Left renal cortex interstitium (tissue), 4 donors: ENCODE measurements around the gene PDLIM5. TPM values are rescaled to one million over a fixed set of nuclear protein-coding genes. Genes with fewer than 3 reads are reported as not detected.

Experiments
- DNase-seq, 4 donors: peaks; one replicate each; pipeline ENCODE4 v3.0.0-alpha.2; 2013; ENCODE audit warnings: low read depth in 4 of 4, low spot score in 2 of 4, missing footprints in 1 of 4
- polyA plus RNA-seq, 4 donors: library from polyadenylated mRNA; unstranded; fragments of 120-200 nt; gene quantifications; one replicate each; pipeline ENCODE4 v1.2.1, GENCODE V29; 2013; ENCODE audit not compliant: insufficient read length in 4 of 4

The PDLIM5 gene
- polyA plus RNA-seq, 4 donors, result 42.5 to 53.4 (median 52.8) TPM

DNA sequence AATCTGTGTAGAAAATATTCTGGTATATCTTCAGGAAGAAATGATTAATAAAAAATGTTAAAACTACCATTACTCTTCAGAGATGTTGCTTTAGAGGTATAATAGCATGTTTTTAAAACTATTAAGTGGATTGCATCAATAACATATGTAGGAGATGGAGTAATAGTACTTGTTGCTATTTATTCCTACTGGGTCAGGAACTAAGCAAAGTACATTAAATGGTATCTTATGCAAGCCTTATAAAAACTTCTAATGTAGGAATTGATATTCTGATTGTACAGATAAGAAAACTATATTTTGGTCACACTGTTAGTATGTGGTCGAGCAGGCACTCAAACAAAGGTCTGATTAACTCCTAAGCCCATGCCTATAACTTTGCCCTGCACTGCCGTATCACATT is 31.4 kb upstream of the PDLIM5 start:
- DNase-seq, result no peak

GRCh38 chr4:94426783-94427182 is 25.0 kb upstream of the PDLIM5 start:
- no peak for DNase-seq

- no peak for DNase-seq
Observed at GRCh38 chr4:94428884-94429283, 22.9 kb upstream of the PDLIM5 start.

DNA sequence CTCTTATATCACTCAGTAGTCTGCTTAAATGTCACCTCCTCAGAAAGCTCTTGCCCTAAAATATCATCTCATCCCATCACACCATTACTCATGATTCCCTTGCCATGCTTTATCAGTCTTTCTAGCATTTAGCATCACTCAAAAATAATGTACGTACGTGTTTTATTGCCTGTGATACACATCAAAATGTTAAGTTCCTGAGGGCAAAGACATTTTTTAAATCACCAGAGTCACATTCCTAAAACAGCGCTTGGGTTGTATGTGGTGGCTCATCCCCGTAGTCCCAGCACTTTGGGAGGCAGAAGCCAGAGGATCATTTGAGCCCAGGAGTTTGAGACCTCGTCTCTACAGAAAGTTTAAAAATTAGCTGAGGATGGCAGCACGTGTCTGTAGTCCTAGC is 21.3 kb upstream of the PDLIM5 start:
- no peak for DNase-seq

GRCh38 chr4:94431388-94431787 is 20.4 kb upstream of the PDLIM5 start:
- no peak for DNase-seq

- no peak for DNase-seq
Observed at GRCh38 chr4:94434505-94434904, 17.2 kb upstream of the PDLIM5 start.

DNA sequence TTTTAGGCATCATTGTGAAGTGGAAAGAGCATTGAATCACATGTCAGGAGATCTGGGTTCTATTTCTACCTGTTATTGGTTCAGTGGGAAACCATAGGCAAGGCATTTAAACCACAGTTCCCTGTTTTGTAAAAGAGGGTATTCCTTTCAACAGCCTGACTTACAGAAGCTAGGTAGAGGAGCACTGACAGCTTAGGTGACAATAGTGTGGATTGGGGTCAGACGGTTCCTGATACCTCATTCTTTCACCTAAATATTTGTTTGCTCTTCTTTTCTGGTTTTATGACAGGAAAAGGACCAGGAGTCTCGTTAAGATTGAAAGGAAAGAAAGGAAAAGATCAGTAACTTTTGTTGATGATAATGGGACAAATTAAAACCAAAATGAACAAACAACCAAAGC is 15.9 kb upstream of the PDLIM5 start:
- no peak for DNase-seq

GRCh38 chr4:94436512-94436911 is 15.2 kb upstream of the PDLIM5 start:
- DNase-seq, result no peak

- DNase-seq, result no peak
Observed at GRCh38 chr4:94439606-94440005, 12.1 kb upstream of the PDLIM5 start.

DNA sequence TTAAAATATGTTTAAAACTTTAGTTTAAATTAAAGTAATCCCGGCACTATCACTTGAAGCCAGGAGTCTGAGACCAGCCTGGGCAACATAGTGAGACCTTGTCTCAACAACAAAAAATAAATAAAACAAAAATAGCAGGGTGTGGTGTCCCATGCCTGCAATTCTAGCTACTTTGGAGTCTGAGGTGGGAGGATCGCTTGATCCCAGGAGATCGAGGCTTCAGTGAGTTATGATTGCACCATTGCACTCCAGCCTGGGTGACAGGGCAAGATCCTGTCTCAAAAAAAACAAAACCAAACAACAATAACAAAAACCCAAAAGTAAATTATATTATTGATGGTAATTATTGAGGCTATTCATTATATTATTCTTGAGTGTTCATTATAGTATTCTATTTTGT is 9.9 kb upstream of the PDLIM5 start:
- no peak for DNase-seq

DNA sequence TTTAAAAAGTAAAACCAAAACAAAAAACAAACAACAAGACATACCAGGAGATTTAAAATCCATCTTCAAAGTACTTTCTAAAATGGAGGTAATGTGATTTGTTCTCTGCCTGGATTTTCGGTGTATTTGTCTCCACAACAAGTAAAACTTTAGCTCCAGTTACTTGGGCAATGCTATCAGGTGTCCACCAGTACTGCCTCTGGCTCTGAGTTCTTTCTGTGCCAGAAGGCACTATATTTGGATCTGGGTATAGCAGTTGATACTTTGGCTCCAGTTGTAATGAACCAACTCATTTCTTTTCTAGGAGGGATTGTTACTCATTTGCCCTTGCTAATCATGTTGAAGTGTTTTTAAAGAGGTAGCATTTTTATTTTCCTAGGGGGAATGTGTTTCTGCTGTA is 9.5 kb upstream of the PDLIM5 start:
- DNase-seq, result no peak

GRCh38 chr4:94446386-94446785 is 5.4 kb upstream of the PDLIM5 start:
- no peak for DNase-seq

GRCh38 chr4:94447754-94448411 is 3.9 kb upstream of the PDLIM5 start:
- no peak for DNase-seq

DNA sequence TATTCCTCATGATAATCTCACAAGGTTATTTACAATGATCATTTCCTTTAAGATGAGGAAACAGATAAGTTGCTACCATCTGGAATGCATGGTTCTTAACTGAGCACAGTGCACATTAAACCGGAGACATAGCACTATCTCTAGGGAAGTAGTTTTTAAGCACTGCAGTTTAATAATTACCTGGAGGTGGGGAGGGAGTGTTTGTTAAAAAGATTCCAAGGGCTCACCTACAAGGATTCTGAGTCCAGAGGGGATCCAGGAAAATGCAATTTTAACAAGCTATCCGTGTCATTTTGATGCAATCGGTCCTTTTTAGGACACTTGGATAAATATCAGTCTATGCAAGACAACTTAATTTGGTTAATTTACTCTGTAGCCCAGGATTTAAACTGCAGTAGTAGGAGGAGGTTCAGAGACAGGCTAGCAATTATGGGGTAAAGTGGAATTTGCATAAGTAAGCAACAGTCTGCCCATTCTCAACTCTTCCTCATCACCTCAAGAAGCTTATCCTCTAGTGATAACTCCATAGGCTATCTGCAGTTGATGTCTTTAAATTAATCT is 2.8 kb upstream of the PDLIM5 start:
- DNase-seq, result no peak

GRCh38 chr4:94451051-94451694 is 569 bp upstream of the PDLIM5 start:
- peak in 1 of 4 donors; percentile 73 for DNase-seq

DNA sequence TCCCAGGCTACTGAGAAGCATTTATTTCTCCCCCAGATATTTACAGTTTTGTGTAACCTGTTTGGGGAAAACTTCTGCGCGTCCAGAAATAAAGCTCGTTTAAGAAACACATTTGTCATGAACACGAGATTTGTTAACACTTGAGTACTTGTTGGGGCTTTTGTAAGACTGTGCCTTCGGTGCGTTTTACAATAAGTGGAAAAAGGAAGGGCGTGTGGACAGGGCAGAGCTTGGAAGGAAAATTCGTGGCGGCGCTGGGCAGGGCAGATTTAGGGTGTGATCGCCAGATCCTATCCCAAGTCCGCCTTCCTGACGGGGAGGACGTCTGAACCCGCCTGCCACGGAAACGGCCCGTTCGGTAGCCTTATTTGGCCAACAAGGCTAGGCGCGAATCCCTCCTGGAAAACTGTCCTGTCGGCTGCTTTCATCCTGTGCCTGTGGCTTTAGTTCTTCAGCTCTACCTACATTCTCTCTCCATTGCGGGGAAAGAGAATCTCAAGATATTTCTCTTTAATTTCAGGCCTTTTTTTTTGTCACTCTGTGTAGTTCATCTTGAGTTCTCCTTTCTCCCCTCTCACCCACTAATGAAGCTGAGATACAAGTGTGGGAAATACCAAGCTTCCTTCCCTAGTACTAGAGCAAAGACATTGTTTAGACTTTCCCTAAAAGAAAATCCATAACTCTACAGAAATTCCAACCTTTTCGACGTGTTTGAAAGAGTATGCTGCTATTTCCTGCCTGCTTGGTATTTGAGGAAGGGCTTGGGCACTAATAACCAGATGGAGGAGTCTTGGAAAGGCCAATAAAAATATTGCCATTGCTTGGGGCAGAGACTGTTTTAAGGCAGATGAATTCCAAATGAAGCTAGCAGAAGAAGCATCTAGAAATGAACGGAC is 982 bp downstream of the PDLIM5 start:
- DNase-seq, result peak in 2 of 4 donors; percentile 34 to 40

- DNase-seq, result no peak
Observed at GRCh38 chr4:94453391-94453963, 1.7 kb downstream of the PDLIM5 start.

DNA sequence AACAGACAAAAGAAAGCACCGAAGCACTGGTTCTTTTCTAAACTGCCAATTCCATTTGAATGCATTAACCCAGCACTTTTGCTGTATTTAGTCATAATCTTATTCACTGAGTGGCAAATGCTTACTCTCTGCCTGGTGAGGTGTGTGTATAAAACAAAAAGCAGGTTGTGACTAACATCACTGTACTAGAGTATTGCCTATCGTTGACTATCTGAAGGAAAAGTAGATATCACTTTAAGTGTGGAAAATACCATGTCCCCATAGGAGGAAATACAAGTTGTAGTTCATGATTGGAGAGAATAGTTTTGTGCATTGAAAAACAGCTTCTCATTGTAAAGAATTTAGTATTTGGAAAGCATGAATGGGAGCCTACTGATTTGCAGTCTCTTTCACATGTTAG is 2.7 kb downstream of the PDLIM5 start:
- DNase-seq, result no peak

DNA sequence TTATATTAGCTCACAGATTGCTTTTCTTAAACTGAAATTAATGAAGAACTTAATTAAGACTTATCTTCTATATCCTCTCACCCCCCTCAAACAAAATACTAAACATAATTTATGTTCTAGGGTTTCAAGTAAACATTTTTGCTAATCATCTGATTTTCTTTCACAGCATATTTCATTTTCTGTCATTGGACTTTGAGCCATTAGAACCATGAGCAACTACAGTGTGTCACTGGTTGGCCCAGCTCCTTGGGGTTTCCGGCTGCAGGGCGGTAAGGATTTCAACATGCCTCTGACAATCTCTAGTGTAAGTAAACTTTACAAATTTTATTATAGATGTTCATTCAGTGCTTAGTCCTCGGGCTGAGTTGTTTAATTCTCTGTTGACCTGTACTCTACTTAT is 3.3 kb downstream of the PDLIM5 start:
- DNase-seq, result no peak

GRCh38 chr4:94457692-94458106 is 6.0 kb downstream of the PDLIM5 start:
- DNase-seq, result peak in 2 of 4 donors; percentile 31 to 52

DNA sequence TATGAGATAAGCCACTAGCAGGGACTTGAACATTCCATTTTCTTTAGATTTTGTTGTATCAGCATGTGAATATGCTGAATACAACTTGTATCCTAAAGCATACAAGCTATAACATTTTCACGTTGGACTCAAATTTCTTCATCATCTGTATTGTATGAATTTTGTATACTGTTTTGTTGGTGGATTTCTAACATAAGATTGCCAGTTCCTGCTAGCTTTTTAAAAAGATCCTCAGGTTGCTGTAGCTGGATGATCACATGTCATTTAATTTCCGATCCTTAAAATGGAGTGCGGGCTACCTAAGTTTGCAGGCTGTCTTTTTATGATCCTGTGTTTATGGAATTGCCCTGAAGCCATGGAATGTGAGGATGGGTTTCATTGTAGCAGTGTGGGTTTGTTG is 6.9 kb downstream of the PDLIM5 start:
- DNase-seq, result no peak
